Endothelial cell of umbilical vein (primary cell): ENCODE measurements around the gene UBAC1. TPM values are rescaled to one million over a fixed set of nuclear protein-coding genes. Genes with fewer than 3 reads are reported as not detected.

ENCODE experiments used
- BruUV-seq: library from RNA; stranded (reverse); fragments of 400-500 nt; replicated peaks from 2 replicates; lab custom pipeline; 2021; lab: Mats Ljungman, UMichigan
- CTCF ChIA-PET: fragments of 300-600, 350-600 bp; sonication (Branson Sonifier 250); formaldehyde crosslinking; loops from one replicate; lab custom pipeline; 2021; ENCODE audit warnings: antibody characterized with exemption, inconsistent platforms; lab: Charles Lee
- POLR2A ChIA-PET: fragments of 300-600, 350-600 bp; sonication (Branson Sonifier 250); formaldehyde crosslinking; loops from one replicate; lab custom pipeline; 2021; ENCODE audit warnings: antibody characterized with exemption, inconsistent platforms; lab: Charles Lee
- DNase-seq: peaks from one replicate; pipeline ENCODE4 v3.0.0-alpha.2; 2011; ENCODE audit warnings: low read depth, low spot score
- FAIRE-seq: peaks from 2 replicates; lab custom pipeline; 2011; peaks lifted over from hg19 to GRCh38; lab: Jason Lieb, UNC
- H2AFZ ChIP-seq: 2 replicates; pipeline ENCODE4 v1.6.0; 2012; ENCODE audit warnings: low read depth, low read length, control low read depth, inconsistent platforms
- H3K27ac ChIP-seq: 2 replicates; pipeline ENCODE4 v1.5.1; 2011; ENCODE audit warnings: low read depth, mild to moderate bottlenecking, control low read depth, low read length, moderate library complexity; ENCODE audit not compliant: insufficient read depth
- H3K27me3 ChIP-seq, 2 experiments: 2 replicates each; pipeline versions ENCODE4 v1.6.0 to v1.6.1; 2011; ENCODE audit warnings: low read length in 2 of 2, mixed read lengths in 1 of 2; ENCODE audit not compliant: control insufficient read depth in 2 of 2, insufficient read depth in 2 of 2
- H3K36me3 ChIP-seq, 2 experiments: 2 replicates in 1 of 2; 3 replicates in 1 of 2; pipeline ENCODE4 v1.5.1; 2011; ENCODE audit warnings: low read length in 2 of 2, mild to moderate bottlenecking in 1 of 2, moderate library complexity in 1 of 2; ENCODE audit not compliant: control insufficient read depth in 2 of 2, insufficient read depth in 2 of 2; ENCODE audit errors: extremely low read depth in 1 of 2
- H3K4me1 ChIP-seq: 3 replicates; pipeline ENCODE4 v1.5.1; 2011; ENCODE audit warnings: mild to moderate bottlenecking, low read length; ENCODE audit not compliant: control insufficient read depth, insufficient read depth; ENCODE audit errors: extremely low read depth
- H3K4me2 ChIP-seq: 2 replicates; pipeline ENCODE4 v1.6.1; 2011; ENCODE audit warnings: low read length, control low read depth, mixed read lengths; ENCODE audit not compliant: insufficient read depth
- H3K4me3 ChIP-seq, 3 experiments: fragments of 200-600 bp in 1 of 3; sonication (generic), shearing (Covaris generic) in 1 of 3; replicated peaks in 1 of 3; 2 replicates each; pipeline ENCODE4 v1.5.1; 2011 to 2016; ENCODE audit warnings: control low read depth in 3 of 3, low read length in 3 of 3, mild to moderate bottlenecking in 2 of 3, inconsistent platforms in 1 of 3, low read depth in 1 of 3, moderate library complexity in 1 of 3; ENCODE audit not compliant: insufficient read depth in 1 of 3
- H3K79me2 ChIP-seq: 2 replicates; pipeline ENCODE4 v1.6.0; 2012; ENCODE audit warnings: low read length, inconsistent platforms; ENCODE audit not compliant: control insufficient read depth, insufficient read depth
- H3K9ac ChIP-seq: replicated peaks from 2 replicates; pipeline ENCODE3; 2011; ENCODE audit warnings: low read length, control low read depth; ENCODE audit not compliant: insufficient read depth; ENCODE audit errors: extremely low read depth
- H3K9me1 ChIP-seq: replicated peaks from 3 replicates; pipeline ENCODE4 v1.6.0; 2011; ENCODE audit warnings: mild to moderate bottlenecking, low read length; ENCODE audit not compliant: control insufficient read depth, insufficient read depth; ENCODE audit errors: extremely low read depth
- H3K9me3 ChIP-seq: replicated peaks from 2 replicates; pipeline ENCODE4 v1.5.1; 2012; ENCODE audit warnings: low read length, inconsistent platforms; ENCODE audit not compliant: control insufficient read depth, insufficient read depth
- H4K20me1 ChIP-seq: replicated peaks from 2 replicates; pipeline ENCODE3; 2011; ENCODE audit warnings: mild to moderate bottlenecking, low read length; ENCODE audit not compliant: control insufficient read depth, insufficient read depth; ENCODE audit errors: extremely low read depth
- EZH2 ChIP-seq: IDR thresholded peaks from 2 replicates; pipeline ENCODE4 v1.6.1; 2012; ENCODE audit warnings: borderline replicate concordance, low read depth, mild to moderate bottlenecking, moderate library complexity, low read length, inconsistent platforms; ENCODE audit not compliant: severe bottlenecking
- FOS ChIP-seq: IDR thresholded peaks from 2 replicates; pipeline ENCODE4 v1.6.1; 2011; ENCODE audit warnings: mild to moderate bottlenecking, low read length, moderate library complexity, borderline replicate concordance; ENCODE audit not compliant: insufficient read depth
- GATA2 ChIP-seq: IDR thresholded peaks from 2 replicates; pipeline ENCODE4 v1.7.0; 2011; ENCODE audit warnings: low read depth, mild to moderate bottlenecking, moderate library complexity, mixed read lengths, low read length; ENCODE audit not compliant: insufficient read length, insufficient read depth
- JUN ChIP-seq: IDR thresholded peaks from 2 replicates; pipeline ENCODE4 v1.6.1; 2011; ENCODE audit warnings: borderline replicate concordance, low read depth; ENCODE audit not compliant: insufficient read length, insufficient read depth
- MYC ChIP-seq: IDR thresholded peaks from one replicate; pipeline ENCODE4 v1.6.1; 2011; ENCODE audit warnings: mild to moderate bottlenecking, low read depth, low read length
- POLR2A ChIP-seq: IDR thresholded peaks from 2 replicates; pipeline ENCODE4 v1.6.1; 2012; ENCODE audit warnings: low read depth, mild to moderate bottlenecking, control low read depth, low read length
- POLR2AphosphoS5 ChIP-seq: IDR thresholded peaks from 2 replicates; pipeline ENCODE4 v1.6.1; 2012; ENCODE audit warnings: low read depth, mild to moderate bottlenecking, control low read depth, low read length, moderate library complexity; ENCODE audit not compliant: insufficient read depth
- dilution Hi-C: fragments of 300-500 bp; cut with MboI; formaldehyde crosslinking; loops from one replicate; pipeline ENCODE4 v1.15.0; 2019; ENCODE audit warnings: low sequenced_read_pairs; ENCODE audit not compliant: extremely low pct_ligation_motif_present
- intact Hi-C: fragments of 100-400 bp; cut with micrococcal nuclease; formaldehyde crosslinking; loops from one replicate; pipeline ENCODE4 v1.10.0; 2022
- polyA plus RNA-seq, 4 experiments: library from polyadenylated mRNA; depleted of rRNA in 3 of 4; stranded (reverse) in 3 of 4; unstranded in 1 of 4; fragments of >200 nt; gene quantifications; 2 replicates each; pipeline versions ENCODE4 v1.2.1 to v1.2.3, GENCODE V29; 2011 to 2012; ENCODE audit warnings: missing spikeins in 1 of 4
- total RNA-seq: library from RNA; stranded (reverse); gene quantifications from 2 replicates; pipeline ENCODE4 v1.2.3, GENCODE V29; 2021
- TF ChIP-seq, protein P1 (sequence below): IDR thresholded peaks from 2 replicates; pipeline ENCODE4 v1.6.1; 2011; ENCODE audit not compliant: insufficient read depth, insufficient read length
- TF ChIP-seq, protein P2 (sequence below), 2 donors: IDR thresholded peaks; 1 replicate in 1 of 2; 2 replicates in 1 of 2; pipeline ENCODE4 v1.5.1; 2011; ENCODE audit warnings: low read length in 2 of 2, mild to moderate bottlenecking in 2 of 2, moderate library complexity in 2 of 2, control low read depth in 1 of 2, inconsistent platforms in 1 of 2, low read depth in 1 of 2; ENCODE audit not compliant: insufficient read depth in 1 of 2; ENCODE audit errors: extremely low read depth in 1 of 2

The UBAC1 gene
- total and polyA plus RNA-seq, 2 donors (not counting 3 experiments of a cell fraction or from before 2014, with no cell fraction given), result 39.5 to 56.7 TPM

DNA sequence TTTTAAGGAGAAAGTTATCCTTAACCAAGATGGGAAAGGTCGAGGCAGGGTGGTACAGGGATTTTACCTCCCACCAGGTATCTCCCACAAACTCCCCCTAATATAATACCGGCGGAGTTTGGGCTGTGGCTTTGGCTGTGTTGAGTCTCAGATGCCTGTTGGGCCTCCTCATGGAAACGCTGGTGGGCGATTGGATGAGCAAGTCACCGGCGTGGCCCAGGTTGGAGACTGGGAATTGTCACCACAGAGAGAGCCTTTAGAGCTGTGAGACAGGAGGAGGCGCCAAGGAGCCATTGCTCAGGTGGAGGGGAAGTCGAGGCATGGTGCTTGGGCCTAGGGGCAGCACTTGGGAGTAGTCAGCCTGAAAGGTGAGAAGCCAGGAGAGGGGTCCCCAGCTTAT, 50.4 kb downstream of the UBAC1 start:
- CTCF ChIA-PET, result no interaction called here
- TF ChIP-seq POLR2A (no peak), FOS (no peak), JUN (no peak), GATA2 (no peak), EZH2 (no peak), MYC (no peak), POLR2AphosphoS5 (no peak)
- TF ChIP-seq, protein P1, sequence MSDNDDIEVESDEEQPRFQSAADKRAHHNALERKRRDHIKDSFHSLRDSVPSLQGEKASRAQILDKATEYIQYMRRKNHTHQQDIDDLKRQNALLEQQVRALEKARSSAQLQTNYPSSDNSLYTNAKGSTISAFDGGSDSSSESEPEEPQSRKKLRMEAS, result no peak
- TF ChIP-seq, protein P2, sequence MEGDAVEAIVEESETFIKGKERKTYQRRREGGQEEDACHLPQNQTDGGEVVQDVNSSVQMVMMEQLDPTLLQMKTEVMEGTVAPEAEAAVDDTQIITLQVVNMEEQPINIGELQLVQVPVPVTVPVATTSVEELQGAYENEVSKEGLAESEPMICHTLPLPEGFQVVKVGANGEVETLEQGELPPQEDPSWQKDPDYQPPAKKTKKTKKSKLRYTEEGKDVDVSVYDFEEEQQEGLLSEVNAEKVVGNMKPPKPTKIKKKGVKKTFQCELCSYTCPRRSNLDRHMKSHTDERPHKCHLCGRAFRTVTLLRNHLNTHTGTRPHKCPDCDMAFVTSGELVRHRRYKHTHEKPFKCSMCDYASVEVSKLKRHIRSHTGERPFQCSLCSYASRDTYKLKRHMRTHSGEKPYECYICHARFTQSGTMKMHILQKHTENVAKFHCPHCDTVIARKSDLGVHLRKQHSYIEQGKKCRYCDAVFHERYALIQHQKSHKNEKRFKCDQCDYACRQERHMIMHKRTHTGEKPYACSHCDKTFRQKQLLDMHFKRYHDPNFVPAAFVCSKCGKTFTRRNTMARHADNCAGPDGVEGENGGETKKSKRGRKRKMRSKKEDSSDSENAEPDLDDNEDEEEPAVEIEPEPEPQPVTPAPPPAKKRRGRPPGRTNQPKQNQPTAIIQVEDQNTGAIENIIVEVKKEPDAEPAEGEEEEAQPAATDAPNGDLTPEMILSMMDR (IDR thresholded peaks at IDR 0.05; ENCODE audit: extremely low read depth in 1 of 2, insufficient read depth in 1 of 2, low read depth in 1 of 2, low read length in 2 of 2), result no peak
- Histone ChIP-seq H4K20me1 (no peaks in the 10 kb centered on the region), H3K27me3 (no peaks in the 10 kb centered on the region), H3K27ac (no peak overlapping the region), H3K79me2 (peaks cover 44% of the 10 kb centered on the region), H3K4me3 (no peak overlapping the region), H2AFZ (no peak overlapping the region), H3K9me1 (no peaks in the 10 kb centered on the region), H3K4me1 (peaks cover 24% of the 10 kb centered on the region), H3K4me2 (no peak overlapping the region), H3K9me3 (peaks cover 1% of the 10 kb centered on the region), H3K9ac (no peak overlapping the region), H3K36me3 (peaks cover 4% of the 10 kb centered on the region in 2 experiments)
- DNase-seq (no peak), FAIRE-seq (no peak)
- intact Hi-C loops (no loop called here), dilution Hi-C loops (no loop called here)
- POLR2A ChIA-PET, result interaction anchor here (0.6 kb wide), 1 partner anchor 12 kb away, joined by 4 read pairs; no protein-coding TSS in a partner anchor
- BruUV-seq, result no TSS peak
